Caco-2 (cell line): Measurements from ENCODE around the gene TMEM190. TPM values are rescaled to one million over a fixed set of nuclear protein-coding genes. Genes with fewer than 3 reads are reported as not detected.

Source experiments
- BruUV-seq: library from RNA; stranded (reverse); fragments of 400-500 nt; replicated peaks from 2 replicates; lab custom pipeline; 2021; lab: Mats Ljungman, UMichigan
- CTCF ChIA-PET: fragments of 300-600 bp; sonication (Branson Sonifier 250); formaldehyde crosslinking; loops from one replicate; lab custom pipeline; 2022; ENCODE audit warnings: antibody characterized with exemption; lab: Charles Lee
- POLR2A ChIA-PET: fragments of 300-600 bp; sonication (Branson Sonifier 250); formaldehyde crosslinking; loops from one replicate; lab custom pipeline; 2022; ENCODE audit warnings: antibody characterized with exemption; lab: Charles Lee
- DNase-seq, 2 experiments: peaks; one replicate each; pipeline versions ENCODE4 v3.0.0 to v3.0.0-alpha.2; 2020 to 2022
- H3K27me3 ChIP-seq: replicated peaks from 2 replicates; pipeline ENCODE4 v1.6.0; 2011; ENCODE audit warnings: low read length; ENCODE audit not compliant: control insufficient read depth, insufficient read depth
- H3K36me3 ChIP-seq: 2 replicates; pipeline ENCODE4 v1.5.1; 2011; ENCODE audit warnings: low read length; ENCODE audit not compliant: control insufficient read depth, insufficient read depth
- H3K4me1 ChIP-seq: fragments of 250-450 bp; sonication (Bioruptor Pico); 2 replicates; pipeline ENCODE4 v1.5.1; 2020; ENCODE audit warnings: mild to moderate bottlenecking
- H3K4me3 ChIP-seq: 2 replicates; pipeline ENCODE4 v1.5.1; 2011; ENCODE audit warnings: low read depth, mild to moderate bottlenecking, control low read depth, low read length
- H3K9me3 ChIP-seq: fragments of 250-450 bp; sonication (Bioruptor Pico); 2 replicates; pipeline ENCODE4 v1.5.1; 2020; ENCODE audit warnings: mild to moderate bottlenecking, moderate library complexity
- H3K27ac Mint-ChIP-seq: one replicate; pipeline ENCODE4 v1.8.0; 2022; ENCODE audit warnings: mixed read lengths; ENCODE audit not compliant: unreplicated experiment
- H3K27me3 Mint-ChIP-seq: one replicate; pipeline ENCODE4 v1.8.0; 2022; ENCODE audit warnings: mixed read lengths; ENCODE audit not compliant: insufficient read depth, unreplicated experiment
- H3K36me3 Mint-ChIP-seq: one replicate; pipeline ENCODE4 v1.8.0; 2022; ENCODE audit warnings: mild to moderate bottlenecking, mixed read lengths; ENCODE audit not compliant: insufficient read depth, unreplicated experiment
- H3K4me1 Mint-ChIP-seq: one replicate; pipeline ENCODE4 v1.8.0; 2022; ENCODE audit warnings: low read depth, mixed read lengths; ENCODE audit not compliant: unreplicated experiment
- H3K4me3 Mint-ChIP-seq: one replicate; pipeline ENCODE4 v1.8.0; 2022; ENCODE audit warnings: mild to moderate bottlenecking, moderate library complexity, mixed read lengths; ENCODE audit not compliant: unreplicated experiment
- H3K9me3 Mint-ChIP-seq: one replicate; pipeline ENCODE4 v1.8.0; 2022; ENCODE audit warnings: mixed read lengths; ENCODE audit not compliant: unreplicated experiment
- CTCF ChIP-seq, 2 experiments: fragments of 200-600 bp in 1 of 2; IDR thresholded peaks; 1 replicate in 1 of 2; 2 replicates in 1 of 2; pipeline versions ENCODE4 v1.5.1 to v1.8.0; 2011 to 2022; ENCODE audit warnings: antibody characterized with exemption in 1 of 2, control low read depth in 1 of 2, inconsistent platforms in 1 of 2, low read depth in 1 of 2, low read length in 1 of 2, mild to moderate bottlenecking in 1 of 2, moderate library complexity in 1 of 2; ENCODE audit not compliant: insufficient read depth in 1 of 2, severe bottlenecking in 1 of 2, unreplicated experiment in 1 of 2
- intact Hi-C: fragments of 100-400 bp; cut with micrococcal nuclease; formaldehyde crosslinking; loops from one replicate; pipeline ENCODE4 v1.10.0; 2022; ENCODE audit not compliant: unreplicated experiment
- total RNA-seq: library from RNA; stranded (reverse); gene quantifications from 2 replicates; pipeline ENCODE4 v1.2.3, GENCODE V29; 2022

TMEM190 gene
- total RNA-seq, 1 experiment from 2014 or later, result not detected

GRCh38 chr19:55348317-55349034, 28.1 kb upstream of the TMEM190 start:
- H3K27ac Mint-ChIP-seq, result no peak overlapping the region
- peaks cover 18% of the 10 kb centered on the region for H3K36me3 Mint-ChIP-seq
- peaks cover 9% of the 10 kb centered on the region for H3K4me1 Mint-ChIP-seq
- Histone ChIP-seq H3K36me3 (peaks cover 3% of the 10 kb centered on the region; the same call in 1 of the 2 replicates), H3K4me1 (peaks cover 15% of the 10 kb centered on the region), H3K4me3 (no peak overlapping the region), H3K27me3 (peaks cover 5% of the 10 kb centered on the region), H3K9me3 (no peaks in the 10 kb centered on the region)
- CTCF ChIA-PET, result interaction anchor here (1.1 kb wide), 1 partner anchor 9 kb away, joined by 4 read pairs; the partner anchor contains the start of gene KMT5C
- intact Hi-C loops, result no loop called here
- POLR2A ChIA-PET, result interaction anchor here (0.5 to 2.0 kb wide), 3 partner anchors 9 to 96 kb away, joined by 3 to 23 read pairs (median 9); partner anchors contain the start of genes HSPBP1 and KMT5C
- H3K9me3 Mint-ChIP-seq, result no peaks in the 10 kb centered on the region
- no peak overlapping the region for H3K4me3 Mint-ChIP-seq
- no TSS peak for BruUV-seq
- TF ChIP-seq CTCF (IDR thresholded peaks at IDR 0.05; ENCODE audit: insufficient read depth in 1 of 2, low read depth in 1 of 2, low read length in 1 of 2, severe bottlenecking in 1 of 2, unreplicated experiment in 1 of 2), result no peak
- peak in 1 of 2 experiments; percentile 30 for DNase-seq
- peaks cover 10% of the 10 kb centered on the region for H3K27me3 Mint-ChIP-seq

GRCh38 chr19:55350620-55351315, 25.9 kb upstream of the TMEM190 start:
- no peaks in the 10 kb centered on the region for H3K9me3 Mint-ChIP-seq
- peaks cover 5% of the 10 kb centered on the region for H3K27me3 ChIP-seq
- no peak overlapping the region for H3K4me3 Mint-ChIP-seq
- intact Hi-C loops, result no loop called here
- BruUV-seq, result no TSS peak
- H3K4me1 Mint-ChIP-seq, result peaks cover 9% of the 10 kb centered on the region
- CTCF ChIA-PET, result interaction anchor here (1.0 kb wide), 1 partner anchor 12 kb away, joined by 4 read pairs; no protein-coding TSS in a partner anchor
- H3K27ac Mint-ChIP-seq, result no peak overlapping the region
- H3K4me3 ChIP-seq, result no peak overlapping the region
- no peaks in the 10 kb centered on the region for H3K9me3 ChIP-seq
- H3K36me3 ChIP-seq, result no peaks in the 10 kb centered on the region
- H3K36me3 Mint-ChIP-seq, result peaks cover 15% of the 10 kb centered on the region
- POLR2A ChIA-PET, result interaction anchor here (0.6 to 1.2 kb wide), 2 partner anchors 11 to 18 kb away, joined by 3 to 6 read pairs; partner anchors contain the start of gene KMT5C
- TF ChIP-seq CTCF (IDR thresholded peaks at IDR 0.05; ENCODE audit: insufficient read depth in 1 of 2, low read depth in 1 of 2, low read length in 1 of 2, severe bottlenecking in 1 of 2, unreplicated experiment in 1 of 2), result no peak
- H3K27me3 Mint-ChIP-seq, result peaks cover 10% of the 10 kb centered on the region
- peaks cover 19% of the 10 kb centered on the region for H3K4me1 ChIP-seq
- DNase-seq, result no peak

GRCh38 chr19:55352040-55352439, 24.6 kb upstream of the TMEM190 start:
- intact Hi-C loops, result no loop called here
- ChIA-PET CTCF (interaction anchor here (1.1 kb wide), 1 partner anchor 13 kb away, joined by 3 read pairs; the partner anchor contains the start of gene KMT5C), POLR2A (no interaction called here)
- H3K9me3 ChIP-seq, result no peaks in the 10 kb centered on the region
- DNase-seq, result no peak
- H3K4me1 ChIP-seq, result peaks cover 19% of the 10 kb centered on the region
- no peak for TF ChIP-seq CTCF (IDR thresholded peaks at IDR 0.05; ENCODE audit: insufficient read depth in 1 of 2, low read depth in 1 of 2, low read length in 1 of 2, severe bottlenecking in 1 of 2, unreplicated experiment in 1 of 2)
- H3K36me3 ChIP-seq, result no peaks in the 10 kb centered on the region
- Mint-ChIP-seq H3K4me1 (peaks cover 9% of the 10 kb centered on the region), H3K9me3 (no peaks in the 10 kb centered on the region), H3K27me3 (peaks cover 10% of the 10 kb centered on the region), H3K4me3 (peak overlapping the region; percentile 80), H3K36me3 (peaks cover 13% of the 10 kb centered on the region), H3K27ac (no peak overlapping the region)
- no peak overlapping the region for H3K4me3 ChIP-seq
- H3K27me3 ChIP-seq, result peaks cover 5% of the 10 kb centered on the region
- no TSS peak for BruUV-seq
